HepG2 (cell line): ENCODE measurements around the gene SLC22A23. TPM values are rescaled to one million over a fixed set of nuclear protein-coding genes. Genes with fewer than 3 reads are reported as not detected.

Experiments
- ATAC-seq: fragments of 200-7000 bp; cut with Tn5 transposase; 3 replicates; pipeline ENCODE4 v1.9.1; 2020; ENCODE audit warnings: mild to moderate bottlenecking, moderate library complexity
- BruUV-seq: library from RNA; stranded (reverse); fragments of 400-500 nt; replicated peaks from 2 replicates; lab custom pipeline; 2021; lab: Mats Ljungman, UMichigan
- CTCF ChIA-PET: fragments of 300-600 bp; formaldehyde crosslinking; extraction: SDS; loops from one replicate; lab custom pipeline; 2021; ENCODE audit warnings: low total read pairs, inconsistent platforms, low intra/inter-chr PET ratio; lab: Yijun Ruan, JAX
- POLR2A ChIA-PET: fragments of 350-600 bp; sonication (Branson Sonifier 250); formaldehyde crosslinking; loops from one replicate; lab custom pipeline; 2020; ENCODE audit warnings: antibody characterized with exemption, inconsistent platforms; lab: Yijun Ruan, JAX
- DNase-seq: peaks from one replicate; pipeline ENCODE4 v3.0.0-alpha.2; 2015; ENCODE audit warnings: low spot score
- FAIRE-seq: peaks from 3 replicates; lab custom pipeline; 2011; peaks lifted over from hg19 to GRCh38; lab: Jason Lieb, UNC
- H2AFZ ChIP-seq: one replicate; pipeline ENCODE4 v1.6.1; 2011; ENCODE audit warnings: low read length, inconsistent platforms
- H3K27ac ChIP-seq: fragments of 300-600 bp; 3 replicates; pipeline ENCODE4 v1.8.0; 2011; ENCODE audit warnings: mixed run types, mild to moderate bottlenecking, mixed read lengths, low read length, inconsistent platforms; ENCODE audit not compliant: insufficient read depth; ENCODE audit errors: extremely low read length
- H3K27me3 ChIP-seq, 2 experiments: fragments of 200-600 bp in 1 of 2; 2 replicates in 1 of 2; 3 replicates in 1 of 2; pipeline versions ENCODE4 v1.6.0 to v1.8.0; 2011; ENCODE audit warnings: low read length in 2 of 2, mild to moderate bottlenecking in 2 of 2, moderate library complexity in 2 of 2, inconsistent platforms in 1 of 2; ENCODE audit not compliant: insufficient read depth in 2 of 2, control insufficient read depth in 1 of 2
- H3K36me3 ChIP-seq, 2 experiments: fragments of 200-600 bp in 1 of 2; replicated peaks in 1 of 2; 2 replicates in 1 of 2; 3 replicates in 1 of 2; pipeline versions ENCODE4 v1.5.1 to v1.8.0; 2011; ENCODE audit warnings: low read length in 2 of 2, inconsistent platforms in 1 of 2; ENCODE audit not compliant: insufficient read depth in 2 of 2, control insufficient read depth in 1 of 2
- H3K4me1 ChIP-seq: 2 replicates; pipeline ENCODE4 v1.5.1; 2012; ENCODE audit warnings: low read length, inconsistent platforms; ENCODE audit not compliant: insufficient read depth
- H3K4me2 ChIP-seq: 2 replicates; pipeline ENCODE4 v1.6.0; 2011; ENCODE audit warnings: low read depth, low read length, inconsistent platforms
- H3K4me3 ChIP-seq, 3 experiments: fragments of 200-600 bp in 1 of 3; sonication (generic), shearing (Covaris generic) in 1 of 3; replicated peaks in 1 of 3; 2 replicates each; pipeline ENCODE4 v1.5.1; 2011 to 2016; ENCODE audit warnings: low read length in 3 of 3, inconsistent platforms in 2 of 3, low read depth in 2 of 3, mild to moderate bottlenecking in 2 of 3, control low read depth in 1 of 3, mixed read lengths in 1 of 3; ENCODE audit not compliant: insufficient read depth in 1 of 3
- H3K79me2 ChIP-seq: one replicate; pipeline ENCODE4 v1.6.1; 2011; ENCODE audit warnings: low read length, inconsistent platforms; ENCODE audit not compliant: insufficient read depth
- H3K9ac ChIP-seq: 2 replicates; pipeline ENCODE4 v1.6.0; 2011; ENCODE audit warnings: mild to moderate bottlenecking, low read depth, low read length, inconsistent platforms; ENCODE audit not compliant: insufficient read depth
- H3K9me3 ChIP-seq: 2 replicates; pipeline ENCODE4 v1.5.1; 2012; ENCODE audit warnings: mild to moderate bottlenecking, low read length
- H4K20me1 ChIP-seq: 2 replicates; pipeline ENCODE4 v1.6.0; 2011; ENCODE audit warnings: inconsistent platforms, mild to moderate bottlenecking, low read length, moderate library complexity; ENCODE audit not compliant: insufficient read depth
- CREB1 ChIP-seq, 2 experiments: fragments of 450-650 bp in 1 of 2; IDR thresholded peaks; 2 replicates each; pipeline ENCODE4 v1.6.1; 2016 to 2017; ENCODE audit warnings: control low read depth in 1 of 2, mild to moderate bottlenecking in 1 of 2, missing compliant biosample characterization in 1 of 2, missing genetic modification characterization in 1 of 2
- HNRNPLL ChIP-seq: fragments of 200-400 bp; formaldehyde crosslinking; IDR thresholded peaks from 2 replicates; pipeline ENCODE4 v1.6.1; 2017; ENCODE audit warnings: mild to moderate bottlenecking, low read depth, low read length; ENCODE audit not compliant: poor library complexity, severe bottlenecking
- KDM3A ChIP-seq: IDR thresholded peaks from 2 replicates; pipeline ENCODE4 v1.6.1; 2018; ENCODE audit warnings: low read depth, missing compliant biosample characterization
- RBM22 ChIP-seq: fragments of 200-400 bp; formaldehyde crosslinking; optimal IDR thresholded peaks from 2 replicates; pipeline ENCODE3; 2017; ENCODE audit warnings: mild to moderate bottlenecking, low read length, moderate library complexity
- SP140L ChIP-seq: sonication (generic); formaldehyde crosslinking; IDR thresholded peaks from 2 replicates; pipeline ENCODE4 v1.4.0; 2020; ENCODE audit warnings: missing genetic modification reagents, borderline replicate concordance
- ZGPAT ChIP-seq: IDR thresholded peaks from 2 replicates; pipeline ENCODE4 v1.6.1; 2016; ENCODE audit warnings: mild to moderate bottlenecking
- ZNF446 ChIP-seq: sonication (generic); formaldehyde crosslinking; IDR thresholded peaks from 2 replicates; pipeline ENCODE4 v1.5.0; 2020; ENCODE audit warnings: mild to moderate bottlenecking, missing genetic modification reagents
- WGBS: methylation state at CpG from one replicate; pipeline ENCODE4 v1.1.6; 2017; ENCODE audit warnings: low lambda C conversion rate; 5-methylcytosine and 5-hydroxymethylcytosine counted together
- in situ Hi-C: cut with HindIII; loops from 2 replicates; pipeline ENCODE4 v1.10.0; 2017; ENCODE audit warnings: low pct_unique_long_range_greater_than_20kb; ENCODE audit not compliant: extremely low pct_ligation_motif_present
- intact Hi-C: fragments of 100-400 bp; cut with micrococcal nuclease; formaldehyde crosslinking; loops from one replicate; pipeline ENCODE4 v1.10.0; 2022; ENCODE audit not compliant: unreplicated experiment
- polyA plus RNA-seq, 8 experiments: library from polyadenylated mRNA; depleted of rRNA in 3 of 8; stranded (reverse) in 7 of 8; unstranded in 1 of 8; fragments of >200 nt; fragmentation: Illumina TruSeq in 4 of 8; extraction: Trizol in 4 of 8; gene quantifications; 2 replicates each; pipeline versions ENCODE4 v1.2.1 to v1.2.3, GENCODE V29; 2011 to 2016; ENCODE audit warnings: low read depth in 4 of 8, missing spikeins in 1 of 8, mixed read lengths in 1 of 8; ENCODE audit not compliant: insufficient read depth in 1 of 8
- total RNA-seq, 5 experiments: library from RNA; depleted of rRNA; stranded (reverse); fragments of >200 nt; fragmentation: Illumina TruSeq; extraction: Trizol; gene quantifications; 2 replicates each; pipeline ENCODE4 v1.2.3, GENCODE V29; 2016; ENCODE audit warnings: low read depth in 1 of 5
- TF ChIP-seq, protein P1 (sequence below): sonication (generic); formaldehyde crosslinking; IDR thresholded peaks from 2 replicates; pipeline ENCODE4 v1.4.0; 2020; ENCODE audit warnings: missing genetic modification reagents
- TF ChIP-seq, protein P2 (sequence below): sonication (generic); formaldehyde crosslinking; IDR thresholded peaks from 2 replicates; pipeline ENCODE4 v1.4.0; 2020; ENCODE audit warnings: missing genetic modification reagents

Gene SLC22A23
- total and polyA plus RNA-seq, 2 of the 13 experiments (the other 11 are each of a cell fraction or from before 2014, with no cell fraction given): 11.8 to 17.5 TPM

DNA sequence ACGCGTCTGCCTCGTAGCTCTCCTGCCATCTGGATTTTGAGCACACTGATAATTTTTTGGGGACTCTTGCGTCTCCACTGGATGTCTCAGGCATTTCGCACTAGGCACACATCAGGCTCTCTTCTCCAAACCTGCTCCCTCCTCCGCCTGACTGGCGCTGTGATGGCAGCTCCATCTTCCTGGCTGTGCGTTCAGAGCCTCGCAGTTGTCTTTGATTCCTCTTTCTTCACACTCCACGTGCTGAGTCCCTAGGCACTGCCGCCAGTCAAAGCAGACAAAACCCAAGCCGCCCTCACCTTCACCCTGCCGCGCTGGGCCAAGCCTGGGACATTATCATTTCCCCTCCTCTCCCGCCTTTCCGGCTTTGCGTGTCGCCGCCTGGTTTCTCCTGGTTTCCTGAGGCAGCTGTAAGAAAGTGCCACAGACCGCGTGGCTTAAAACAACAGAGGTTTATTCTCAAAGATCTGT lies 197.3 kb downstream of the SLC22A23 start:
- FAIRE-seq: peak; percentile 57
- peak overlapping the region; percentile 79 for H3K4me2 ChIP-seq
- peaks cover 0 to 31% of the 10 kb centered on the region in 2 experiments; a peak in 3 of 5 replicates for H3K27me3 ChIP-seq
- intact Hi-C loops (loop anchor here (2.0 to 5.0 kb wide), 2 partner anchors 62 to 133 kb away; no protein-coding TSS in a partner anchor), in situ Hi-C loops (loop anchor here (10.0 kb wide), 1 partner anchor 265 kb away; the partner anchor contains the start of gene NQO2)
- H3K4me1 ChIP-seq: peaks cover 50% of the 10 kb centered on the region
- peaks cover 10 to 17% of the 10 kb centered on the region in 2 experiments for H3K36me3 ChIP-seq
- H3K9ac ChIP-seq: peak overlapping the region; percentile 87
- ChIA-PET POLR2A (interaction anchor here (0.9 to 2.2 kb wide), 8 partner anchors 11 to 876 kb away, joined by 3 to 30 read pairs (median 6); partner anchors contain the start of genes BPHL, ECI2 and NQO2), CTCF (no interaction called here)
- no peaks in the 10 kb centered on the region for H3K9me3 ChIP-seq
- H4K20me1 ChIP-seq: peaks cover 14% of the 10 kb centered on the region
- peak; percentile 36 for DNase-seq
- peaks cover 49% of the 10 kb centered on the region for H3K79me2 ChIP-seq
- H3K27ac ChIP-seq: peak overlapping the region; percentile 70
- no TSS peak for BruUV-seq
- ATAC-seq: peak; percentile 48
- under 1% methylated on average over 21 of the region's 21 CpGs for WGBS
- H3K4me3 ChIP-seq: peak overlapping the region; percentile 92 to 96 (median 96)
- no peak overlapping the region for H2AFZ ChIP-seq
- TF ChIP-seq HNRNPLL: no peak
- TF ChIP-seq ZNF446 (CRISPR knock-in tag): no peak; the same call in 1 of the 2 replicates
- TF ChIP-seq SP140L (CRISPR knock-in tag): no peak
- TF ChIP-seq, protein P1, sequence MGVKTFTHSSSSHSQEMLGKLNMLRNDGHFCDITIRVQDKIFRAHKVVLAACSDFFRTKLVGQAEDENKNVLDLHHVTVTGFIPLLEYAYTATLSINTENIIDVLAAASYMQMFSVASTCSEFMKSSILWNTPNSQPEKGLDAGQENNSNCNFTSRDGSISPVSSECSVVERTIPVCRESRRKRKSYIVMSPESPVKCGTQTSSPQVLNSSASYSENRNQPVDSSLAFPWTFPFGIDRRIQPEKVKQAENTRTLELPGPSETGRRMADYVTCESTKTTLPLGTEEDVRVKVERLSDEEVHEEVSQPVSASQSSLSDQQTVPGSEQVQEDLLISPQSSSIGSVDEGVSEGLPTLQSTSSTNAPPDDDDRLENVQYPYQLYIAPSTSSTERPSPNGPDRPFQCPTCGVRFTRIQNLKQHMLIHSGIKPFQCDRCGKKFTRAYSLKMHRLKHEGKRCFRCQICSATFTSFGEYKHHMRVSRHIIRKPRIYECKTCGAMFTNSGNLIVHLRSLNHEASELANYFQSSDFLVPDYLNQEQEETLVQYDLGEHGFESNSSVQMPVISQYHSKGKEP (CRISPR knock-in tag): no peak
- TF ChIP-seq ZGPAT (CRISPR knock-in tag): no peak
- TF ChIP-seq, protein P2, sequence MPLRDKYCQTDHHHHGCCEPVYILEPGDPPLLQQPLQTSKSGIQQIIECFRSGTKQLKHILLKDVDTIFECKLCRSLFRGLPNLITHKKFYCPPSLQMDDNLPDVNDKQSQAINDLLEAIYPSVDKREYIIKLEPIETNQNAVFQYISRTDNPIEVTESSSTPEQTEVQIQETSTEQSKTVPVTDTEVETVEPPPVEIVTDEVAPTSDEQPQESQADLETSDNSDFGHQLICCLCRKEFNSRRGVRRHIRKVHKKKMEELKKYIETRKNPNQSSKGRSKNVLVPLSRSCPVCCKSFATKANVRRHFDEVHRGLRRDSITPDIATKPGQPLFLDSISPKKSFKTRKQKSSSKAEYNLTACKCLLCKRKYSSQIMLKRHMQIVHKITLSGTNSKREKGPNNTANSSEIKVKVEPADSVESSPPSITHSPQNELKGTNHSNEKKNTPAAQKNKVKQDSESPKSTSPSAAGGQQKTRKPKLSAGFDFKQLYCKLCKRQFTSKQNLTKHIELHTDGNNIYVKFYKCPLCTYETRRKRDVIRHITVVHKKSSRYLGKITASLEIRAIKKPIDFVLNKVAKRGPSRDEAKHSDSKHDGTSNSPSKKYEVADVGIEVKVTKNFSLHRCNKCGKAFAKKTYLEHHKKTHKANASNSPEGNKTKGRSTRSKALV: no peak
- no peak for TF ChIP-seq CREB1 (IDR thresholded peaks at IDR 0.05)
- TF ChIP-seq CREB1 (CRISPR knock-in tag; IDR thresholded peaks at IDR 0.05): no peak
- TF ChIP-seq KDM3A: no peak
- TF ChIP-seq RBM22: no peak
